ENCODE data around the gene TMSB4X. TPM values are rescaled to one million over a fixed set of nuclear protein-coding genes. Genes with fewer than 3 reads are reported as not detected.

TMSB4X gene
- total RNA-seq, 4 donors from 2014 or later, result 880 to 1,466 (median 1,228) TPM

DNA sequence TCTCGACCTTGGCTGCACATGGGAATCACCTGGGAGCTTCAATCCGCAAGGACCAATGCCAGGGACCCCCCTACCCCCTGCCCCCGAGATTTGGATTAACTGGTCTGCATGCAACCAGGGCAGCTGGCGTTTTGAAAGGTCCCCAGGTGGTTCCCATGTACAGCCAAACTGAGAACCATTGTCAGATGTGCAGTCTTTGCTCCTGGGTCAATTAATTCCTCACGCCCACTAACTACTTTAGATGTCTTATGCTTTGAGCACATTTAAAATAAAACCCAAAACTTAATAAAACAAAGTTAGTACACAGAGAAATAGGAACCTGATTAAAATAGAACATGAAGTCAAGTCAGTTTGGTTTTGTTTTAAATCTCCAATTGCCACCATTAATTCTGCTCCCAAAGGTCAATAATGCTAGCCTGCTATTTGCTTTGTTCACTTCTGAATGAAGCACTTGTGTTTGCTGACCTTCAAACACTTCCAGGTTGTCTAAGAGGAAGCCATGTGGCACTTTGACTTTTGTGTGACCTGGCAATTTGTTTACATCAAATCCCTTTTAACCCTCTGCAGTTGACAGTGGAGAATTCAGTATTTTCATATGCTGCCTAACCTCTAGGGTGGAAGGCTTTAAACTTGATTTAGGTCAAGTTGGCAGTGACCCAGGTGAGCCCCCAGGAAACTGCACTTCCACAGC, 27.2 kb upstream of the TMSB4X start:
- no peak for DNase-seq (ENCODE audit: low spot score in 2 of 2)
- peaks cover 33% of the 10 kb centered on the region for H3K4me1 ChIP-seq
- H3K27ac ChIP-seq, result peak overlapping the region; percentile 72
- no peaks in the 10 kb centered on the region for H3K36me3 ChIP-seq
- WGBS, result 68% methylated on average over 5 of the region's 5 CpGs
- no peaks in the 10 kb centered on the region for H3K9me3 ChIP-seq
- H3K27me3 ChIP-seq, result no peaks in the 10 kb centered on the region
- H3K4me3 ChIP-seq, result no peak overlapping the region
- no peak for TF ChIP-seq POLR2AphosphoS5 (IDR thresholded peaks at IDR 0.05)
- TF ChIP-seq, protein P1, sequence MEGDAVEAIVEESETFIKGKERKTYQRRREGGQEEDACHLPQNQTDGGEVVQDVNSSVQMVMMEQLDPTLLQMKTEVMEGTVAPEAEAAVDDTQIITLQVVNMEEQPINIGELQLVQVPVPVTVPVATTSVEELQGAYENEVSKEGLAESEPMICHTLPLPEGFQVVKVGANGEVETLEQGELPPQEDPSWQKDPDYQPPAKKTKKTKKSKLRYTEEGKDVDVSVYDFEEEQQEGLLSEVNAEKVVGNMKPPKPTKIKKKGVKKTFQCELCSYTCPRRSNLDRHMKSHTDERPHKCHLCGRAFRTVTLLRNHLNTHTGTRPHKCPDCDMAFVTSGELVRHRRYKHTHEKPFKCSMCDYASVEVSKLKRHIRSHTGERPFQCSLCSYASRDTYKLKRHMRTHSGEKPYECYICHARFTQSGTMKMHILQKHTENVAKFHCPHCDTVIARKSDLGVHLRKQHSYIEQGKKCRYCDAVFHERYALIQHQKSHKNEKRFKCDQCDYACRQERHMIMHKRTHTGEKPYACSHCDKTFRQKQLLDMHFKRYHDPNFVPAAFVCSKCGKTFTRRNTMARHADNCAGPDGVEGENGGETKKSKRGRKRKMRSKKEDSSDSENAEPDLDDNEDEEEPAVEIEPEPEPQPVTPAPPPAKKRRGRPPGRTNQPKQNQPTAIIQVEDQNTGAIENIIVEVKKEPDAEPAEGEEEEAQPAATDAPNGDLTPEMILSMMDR (IDR thresholded peaks at IDR 0.05), result no peak
- TF ChIP-seq EP300 (IDR thresholded peaks at IDR 0.05), result no peak
- TF ChIP-seq POLR2A (IDR thresholded peaks at IDR 0.05), result no peak

DNA sequence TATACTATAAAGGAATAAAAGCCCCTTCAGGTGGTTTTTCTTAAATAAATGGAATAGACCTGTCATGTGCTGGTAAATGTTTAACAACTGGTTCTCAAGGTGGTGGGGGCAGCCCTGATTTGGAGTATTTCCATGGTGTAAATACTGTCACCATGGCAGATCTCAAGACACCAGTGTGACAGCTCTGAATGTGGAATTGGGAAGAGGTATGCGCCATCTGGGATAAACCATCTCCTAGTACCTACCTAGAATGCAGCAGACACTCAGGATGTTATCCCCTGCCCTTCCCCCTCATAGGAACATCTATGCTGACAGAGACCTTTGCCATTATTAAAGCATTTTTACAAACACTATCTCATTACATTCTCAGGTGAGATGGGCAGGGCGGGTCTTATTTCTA, 26.4 kb upstream of the TMSB4X start:
- H3K36me3 ChIP-seq, result no peaks in the 10 kb centered on the region
- no peak for DNase-seq (ENCODE audit: low spot score in 2 of 2)
- no peaks in the 10 kb centered on the region for H3K9me3 ChIP-seq
- no peak overlapping the region for H3K27ac ChIP-seq
- TF ChIP-seq POLR2A (IDR thresholded peaks at IDR 0.05), result no peak
- TF ChIP-seq, protein P1 (IDR thresholded peaks at IDR 0.05), result no peak
- TF ChIP-seq POLR2AphosphoS5 (IDR thresholded peaks at IDR 0.05), result no peak
- no peak for TF ChIP-seq EP300 (IDR thresholded peaks at IDR 0.05)
- 89% methylated on average over 2 of the region's 2 CpGs for WGBS
- peaks cover 33% of the 10 kb centered on the region for H3K4me1 ChIP-seq
- H3K27me3 ChIP-seq, result no peaks in the 10 kb centered on the region
- no peak overlapping the region for H3K4me3 ChIP-seq

DNA sequence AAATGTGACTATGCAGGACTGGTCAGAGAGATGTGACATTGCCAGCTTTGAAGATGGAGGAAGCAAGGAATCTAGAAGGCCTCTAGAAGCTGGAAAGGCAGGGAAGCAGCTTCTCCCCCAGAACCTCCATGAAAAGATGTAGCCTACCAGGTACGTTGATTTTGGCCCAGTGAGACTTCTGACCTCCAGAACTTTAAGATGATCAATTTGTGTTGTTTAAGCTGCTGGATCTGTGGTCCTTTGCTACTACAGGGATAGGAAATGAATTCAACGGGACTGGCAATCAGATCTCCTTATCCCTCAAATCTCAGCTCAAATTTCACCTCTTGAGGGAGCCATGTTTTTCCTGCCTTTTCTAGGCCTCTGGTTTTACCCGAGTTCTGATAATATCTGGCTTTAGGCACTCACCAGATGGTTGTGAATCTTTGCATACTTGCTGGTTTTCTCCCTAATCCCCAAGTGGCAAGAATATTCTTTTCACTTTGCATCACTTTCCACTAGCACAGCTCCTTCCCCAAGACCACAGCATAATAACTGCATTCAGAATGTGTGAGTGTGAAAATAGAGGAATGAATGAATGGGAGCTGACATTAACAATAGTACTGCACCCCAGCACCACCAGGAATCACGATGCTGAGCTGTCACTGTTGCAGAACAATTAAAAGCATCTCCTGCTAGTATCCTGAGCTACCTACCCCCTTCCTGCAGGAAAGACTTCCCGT, 25.5 kb upstream of the TMSB4X start:
- H3K36me3 ChIP-seq, result no peaks in the 10 kb centered on the region
- DNase-seq (ENCODE audit: low spot score in 2 of 2), result no peak
- no peaks in the 10 kb centered on the region for H3K27me3 ChIP-seq
- no peak overlapping the region for H3K4me3 ChIP-seq
- WGBS, result 59% methylated on average over 5 of the region's 5 CpGs
- no peaks in the 10 kb centered on the region for H3K9me3 ChIP-seq
- TF ChIP-seq POLR2AphosphoS5 (IDR thresholded peaks at IDR 0.05) (no peak), EP300 (IDR thresholded peaks at IDR 0.05) (no peak), POLR2A (IDR thresholded peaks at IDR 0.05) (no peak)
- TF ChIP-seq, protein P1 (IDR thresholded peaks at IDR 0.05), result no peak
- H3K4me1 ChIP-seq, result peaks cover 33% of the 10 kb centered on the region
- H3K27ac ChIP-seq, result peak overlapping the region; percentile 69

DNA sequence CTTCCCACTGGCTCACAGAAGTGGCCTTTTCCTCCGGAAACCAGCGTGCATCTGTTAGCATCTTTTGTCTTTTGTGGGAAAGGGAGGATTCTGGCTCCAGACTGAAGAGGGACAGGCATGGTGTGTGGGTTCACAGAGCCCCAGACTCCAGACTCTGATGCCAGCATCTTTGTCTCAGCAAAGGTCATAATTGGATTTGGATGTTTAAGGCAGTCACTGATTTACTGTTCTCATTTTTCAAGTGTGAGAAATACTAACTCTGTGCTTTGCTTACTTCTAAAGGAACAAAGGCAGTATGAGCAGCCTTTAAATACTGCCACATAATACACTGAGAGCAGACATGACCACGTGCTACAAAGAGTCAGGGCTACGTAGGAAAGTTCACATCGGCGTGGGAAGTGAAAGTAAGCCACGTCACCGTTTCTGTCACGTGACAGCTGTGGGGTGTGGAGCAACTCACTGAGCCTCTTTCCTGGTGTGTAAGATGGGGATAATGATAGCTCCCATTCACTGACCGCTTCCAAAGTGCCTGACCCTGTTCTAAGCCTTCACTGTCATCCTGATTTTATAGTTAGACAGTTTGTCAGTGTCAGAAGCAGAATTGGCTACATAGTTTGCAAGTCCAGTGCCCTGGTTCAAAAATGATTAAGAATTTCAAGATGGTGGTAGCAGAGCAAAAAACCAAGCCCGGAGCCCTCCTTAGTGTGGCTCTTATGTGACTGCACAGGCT, 24.8 kb upstream of the TMSB4X start:
- Histone ChIP-seq H3K27me3 (no peaks in the 10 kb centered on the region), H3K36me3 (no peaks in the 10 kb centered on the region), H3K9me3 (no peaks in the 10 kb centered on the region), H3K27ac (peak overlapping the region; percentile 69), H3K4me3 (no peak overlapping the region), H3K4me1 (peaks cover 33% of the 10 kb centered on the region)
- WGBS, result 46% methylated on average over 11 of the region's 11 CpGs
- TF ChIP-seq POLR2AphosphoS5 (IDR thresholded peaks at IDR 0.05), result no peak
- TF ChIP-seq POLR2A (IDR thresholded peaks at IDR 0.05), result no peak
- TF ChIP-seq, protein P1 (IDR thresholded peaks at IDR 0.05), result no peak
- no peak for TF ChIP-seq EP300 (IDR thresholded peaks at IDR 0.05)
- peak; percentile 87 to 89 for DNase-seq (ENCODE audit: low spot score in 2 of 2)
